ENCODE measurements around the gene ARHGEF19.

ARHGEF19 gene

DNA sequence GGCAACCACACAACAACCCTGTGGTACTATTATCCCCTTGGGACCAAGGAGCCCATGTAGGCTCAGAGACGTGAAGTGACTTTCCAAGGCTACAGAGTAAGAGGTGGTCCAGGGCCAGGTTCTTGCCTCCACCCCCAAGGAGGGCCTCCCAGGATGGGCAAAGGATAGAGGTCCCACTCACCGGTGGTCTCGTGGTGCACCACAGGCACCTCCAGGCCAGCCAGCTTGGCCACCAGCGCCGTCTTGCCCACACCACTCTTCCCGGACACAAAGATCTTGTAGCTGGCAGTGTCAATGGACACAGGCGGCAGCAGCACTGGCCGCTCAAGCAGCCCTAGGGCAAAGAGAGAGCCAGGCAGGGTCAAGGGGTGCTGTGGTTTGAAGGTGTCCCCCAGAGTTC lies 21.0 kb upstream of the ARHGEF19 start:
- Histone ChIP-seq H3K4me1 (ENCODE audit: control insufficient read depth, low read length) (peaks cover 16% of the 10 kb centered on the region), H3K4me2 (ENCODE audit: low read length) (no peak overlapping the region), H3K27me3 (ENCODE audit: control insufficient read depth, low read length) (no peaks in the 10 kb centered on the region), H3K9me2 (replicated peaks; ENCODE audit: control insufficient read depth, low read length) (no peaks in the 10 kb centered on the region), H3K36me3 (ENCODE audit: control insufficient read depth, low read length) (no peaks in the 10 kb centered on the region), H4K20me1 (ENCODE audit: control insufficient read depth, insufficient read depth, low read depth, low read length) (no peaks in the 10 kb centered on the region), H3K27ac (ENCODE audit: low read depth, low read length) (no peak overlapping the region), H3K4me3 (ENCODE audit: low read length) (no peak overlapping the region), H3K9me3 (ENCODE audit: control insufficient read depth, insufficient read depth, low read length) (no peaks in the 10 kb centered on the region), H3K79me2 (ENCODE audit: control insufficient read depth, low read length) (no peaks in the 10 kb centered on the region), H3F3A (ENCODE audit: control insufficient read depth, insufficient read depth) (peaks cover 5% of the 10 kb centered on the region; the same call in 1 of the 2 replicates)
- TF ChIP-seq, protein P1, sequence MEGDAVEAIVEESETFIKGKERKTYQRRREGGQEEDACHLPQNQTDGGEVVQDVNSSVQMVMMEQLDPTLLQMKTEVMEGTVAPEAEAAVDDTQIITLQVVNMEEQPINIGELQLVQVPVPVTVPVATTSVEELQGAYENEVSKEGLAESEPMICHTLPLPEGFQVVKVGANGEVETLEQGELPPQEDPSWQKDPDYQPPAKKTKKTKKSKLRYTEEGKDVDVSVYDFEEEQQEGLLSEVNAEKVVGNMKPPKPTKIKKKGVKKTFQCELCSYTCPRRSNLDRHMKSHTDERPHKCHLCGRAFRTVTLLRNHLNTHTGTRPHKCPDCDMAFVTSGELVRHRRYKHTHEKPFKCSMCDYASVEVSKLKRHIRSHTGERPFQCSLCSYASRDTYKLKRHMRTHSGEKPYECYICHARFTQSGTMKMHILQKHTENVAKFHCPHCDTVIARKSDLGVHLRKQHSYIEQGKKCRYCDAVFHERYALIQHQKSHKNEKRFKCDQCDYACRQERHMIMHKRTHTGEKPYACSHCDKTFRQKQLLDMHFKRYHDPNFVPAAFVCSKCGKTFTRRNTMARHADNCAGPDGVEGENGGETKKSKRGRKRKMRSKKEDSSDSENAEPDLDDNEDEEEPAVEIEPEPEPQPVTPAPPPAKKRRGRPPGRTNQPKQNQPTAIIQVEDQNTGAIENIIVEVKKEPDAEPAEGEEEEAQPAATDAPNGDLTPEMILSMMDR (IDR thresholded peaks at IDR 0.05; ENCODE audit: low read depth, low read length, poor library complexity, severe bottlenecking) = no peak
- TF ChIP-seq EZH2phosphoT487 (IDR thresholded peaks at IDR 0.05; ENCODE audit: borderline replicate concordance, low read length) = no peak

DNA sequence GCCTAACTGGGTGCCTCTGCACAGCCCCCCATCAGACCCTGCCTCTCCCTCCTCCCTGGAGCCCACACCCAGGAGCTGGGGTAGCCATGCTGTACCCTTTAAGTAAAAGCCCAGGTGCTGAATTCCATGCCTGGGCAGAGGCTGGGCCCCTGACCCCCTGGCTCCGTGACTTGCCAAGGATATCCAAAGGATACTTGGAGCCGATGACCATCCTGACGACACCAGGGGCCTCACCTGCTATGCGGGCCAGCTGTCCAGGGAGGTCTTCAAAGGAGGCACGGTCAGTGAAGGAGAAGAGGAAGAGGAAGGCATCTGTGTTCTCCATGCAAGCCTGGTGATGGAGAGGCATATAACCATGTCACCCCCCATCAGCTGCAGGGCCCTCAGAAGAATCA lies 19.9 kb upstream of the ARHGEF19 start:
- H3K27ac ChIP-seq (ENCODE audit: low read depth, low read length) = no peak overlapping the region
- no peak overlapping the region for H3K4me3 ChIP-seq (ENCODE audit: low read length)

GRCh38 chr1:16231331-16232315 lies 19.2 kb upstream of the ARHGEF19 start:
- Histone ChIP-seq H3K9me3 (ENCODE audit: control insufficient read depth, insufficient read depth, low read length) (no peaks in the 10 kb centered on the region), H3K4me2 (ENCODE audit: low read length) (no peak overlapping the region), H3F3A (ENCODE audit: control insufficient read depth, insufficient read depth) (peaks cover 5% of the 10 kb centered on the region; the same call in 1 of the 2 replicates), H3K4me1 (ENCODE audit: control insufficient read depth, low read length) (peaks cover 8% of the 10 kb centered on the region), H3K4me3 (ENCODE audit: low read length) (no peak overlapping the region), H3K27me3 (ENCODE audit: control insufficient read depth, low read length) (no peaks in the 10 kb centered on the region), H3K9me2 (replicated peaks; ENCODE audit: control insufficient read depth, low read length) (no peaks in the 10 kb centered on the region), H3K36me3 (ENCODE audit: control insufficient read depth, low read length) (no peaks in the 10 kb centered on the region), H4K20me1 (ENCODE audit: control insufficient read depth, insufficient read depth, low read depth, low read length) (no peaks in the 10 kb centered on the region), H3K27ac (ENCODE audit: low read depth, low read length) (no peak overlapping the region), H3K79me2 (ENCODE audit: control insufficient read depth, low read length) (no peaks in the 10 kb centered on the region)
- TF ChIP-seq EZH2phosphoT487 (IDR thresholded peaks at IDR 0.05; ENCODE audit: borderline replicate concordance, low read length) = no peak
- TF ChIP-seq, protein P1 (IDR thresholded peaks at IDR 0.05; ENCODE audit: low read depth, low read length, poor library complexity, severe bottlenecking) = no peak

More for the DNA sequence above, 19.9 kb upstream of the ARHGEF19 start:
- H3K4me2 ChIP-seq (ENCODE audit: low read length) = no peak overlapping the region
- no peaks in the 10 kb centered on the region for H3K27me3 ChIP-seq (ENCODE audit: control insufficient read depth, low read length)
- no peaks in the 10 kb centered on the region for H4K20me1 ChIP-seq (ENCODE audit: control insufficient read depth, insufficient read depth, low read depth, low read length)
- peaks cover 9% of the 10 kb centered on the region for H3K4me1 ChIP-seq (ENCODE audit: control insufficient read depth, low read length)
- no peaks in the 10 kb centered on the region for H3K79me2 ChIP-seq (ENCODE audit: control insufficient read depth, low read length)
- no peaks in the 10 kb centered on the region for H3K36me3 ChIP-seq (ENCODE audit: control insufficient read depth, low read length)
- peaks cover 5% of the 10 kb centered on the region; the same call in 1 of the 2 replicates for H3F3A ChIP-seq (ENCODE audit: control insufficient read depth, insufficient read depth)
- TF ChIP-seq, protein P1 (IDR thresholded peaks at IDR 0.05; ENCODE audit: low read depth, low read length, poor library complexity, severe bottlenecking) = no peak
- no peak for TF ChIP-seq EZH2phosphoT487 (IDR thresholded peaks at IDR 0.05; ENCODE audit: borderline replicate concordance, low read length)
- H3K9me2 ChIP-seq (replicated peaks; ENCODE audit: control insufficient read depth, low read length) = no peaks in the 10 kb centered on the region
- no peaks in the 10 kb centered on the region for H3K9me3 ChIP-seq (ENCODE audit: control insufficient read depth, insufficient read depth, low read length)

Data from DOHH2 (cell line).